ENCODE data around the gene TNFRSF21.
A peak's percentile ranks its signal among the peaks of the same experiment; 100 is the strongest.
"Not testable (repeated sequence)": the region's sequence is repeated elsewhere in the genome, so short reads cannot be mapped to it uniquely, and the experiment has no call there.

TNFRSF21 gene

GRCh38 chr6:47309291-47310130 lies at the start of gene TNFRSF21:
TSS of gene TNFRSF21 (minus strand) at chr6:47309905. CDS start at chr6:47309511, 394 bp downstream.
- DNase-seq (ENCODE audit: low spot score), result peak; percentile 94

GRCh38 chr6:47358440-47359225 lies 48.9 kb upstream of the TNFRSF21 start:
- DNase-seq (ENCODE audit: low spot score), result peak; percentile 53

GRCh38 chr6:47357827-47358226 lies 48.1 kb upstream of the TNFRSF21 start:
- DNase-seq (ENCODE audit: low spot score), result no peak

GRCh38 chr6:47355496-47355895 lies 45.8 kb upstream of the TNFRSF21 start:
- peak; percentile 72 for DNase-seq (ENCODE audit: low spot score)

GRCh38 chr6:47353871-47354270 lies 44.2 kb upstream of the TNFRSF21 start:
- DNase-seq (ENCODE audit: low spot score), result peak; percentile 49

GRCh38 chr6:47352966-47353365 lies 43.3 kb upstream of the TNFRSF21 start:
- DNase-seq (ENCODE audit: low spot score), result peak; percentile 93

- DNase-seq (ENCODE audit: low spot score), result no peak
Observed at GRCh38 chr6:47352194-47352920, 42.7 kb upstream of the TNFRSF21 start.

GRCh38 chr6:47351621-47352020 lies 41.9 kb upstream of the TNFRSF21 start:
- DNase-seq (ENCODE audit: low spot score), result no peak

- DNase-seq (ENCODE audit: low spot score), result peak; percentile 72
Observed at GRCh38 chr6:47349931-47350330, 40.2 kb upstream of the TNFRSF21 start.

GRCh38 chr6:47348316-47348863 lies 38.7 kb upstream of the TNFRSF21 start:
- DNase-seq (ENCODE audit: low spot score), result no peak

GRCh38 chr6:47345761-47346160 lies 36.1 kb upstream of the TNFRSF21 start:
- no peak for DNase-seq (ENCODE audit: low spot score)

GRCh38 chr6:47344022-47344421 lies 34.3 kb upstream of the TNFRSF21 start:
- DNase-seq (ENCODE audit: low spot score), result peak; percentile 44

GRCh38 chr6:47343600-47343999 lies 33.9 kb upstream of the TNFRSF21 start:
- no peak for DNase-seq (ENCODE audit: low spot score)

GRCh38 chr6:47342824-47343223 lies 33.1 kb upstream of the TNFRSF21 start:
- peak; percentile 40 for DNase-seq (ENCODE audit: low spot score)

- no peak for DNase-seq (ENCODE audit: low spot score)
Observed at GRCh38 chr6:47337519-47337918, 27.8 kb upstream of the TNFRSF21 start.

- no peak for DNase-seq (ENCODE audit: low spot score)
Observed at GRCh38 chr6:47336334-47336733, 26.6 kb upstream of the TNFRSF21 start.

GRCh38 chr6:47335466-47335865 lies 25.8 kb upstream of the TNFRSF21 start:
- DNase-seq (ENCODE audit: low spot score), result no peak

- DNase-seq (ENCODE audit: low spot score), result no peak
Observed at GRCh38 chr6:47334334-47334733, 24.6 kb upstream of the TNFRSF21 start.

GRCh38 chr6:47328606-47329005 lies 18.9 kb upstream of the TNFRSF21 start:
- not testable (repeated sequence) for DNase-seq (ENCODE audit: low spot score)

GRCh38 chr6:47328139-47328538 lies 18.4 kb upstream of the TNFRSF21 start:
- not testable (repeated sequence) for DNase-seq (ENCODE audit: low spot score)

GRCh38 chr6:47323887-47324286 lies 14.2 kb upstream of the TNFRSF21 start:
- DNase-seq (ENCODE audit: low spot score), result no peak

- DNase-seq (ENCODE audit: low spot score), result no peak
Observed at GRCh38 chr6:47323321-47323720, 13.6 kb upstream of the TNFRSF21 start.

Measured in cerebellar cortex (tissue), 1 donor.